Measurements from ENCODE around the gene REX1BD.

The REX1BD gene

DNA sequence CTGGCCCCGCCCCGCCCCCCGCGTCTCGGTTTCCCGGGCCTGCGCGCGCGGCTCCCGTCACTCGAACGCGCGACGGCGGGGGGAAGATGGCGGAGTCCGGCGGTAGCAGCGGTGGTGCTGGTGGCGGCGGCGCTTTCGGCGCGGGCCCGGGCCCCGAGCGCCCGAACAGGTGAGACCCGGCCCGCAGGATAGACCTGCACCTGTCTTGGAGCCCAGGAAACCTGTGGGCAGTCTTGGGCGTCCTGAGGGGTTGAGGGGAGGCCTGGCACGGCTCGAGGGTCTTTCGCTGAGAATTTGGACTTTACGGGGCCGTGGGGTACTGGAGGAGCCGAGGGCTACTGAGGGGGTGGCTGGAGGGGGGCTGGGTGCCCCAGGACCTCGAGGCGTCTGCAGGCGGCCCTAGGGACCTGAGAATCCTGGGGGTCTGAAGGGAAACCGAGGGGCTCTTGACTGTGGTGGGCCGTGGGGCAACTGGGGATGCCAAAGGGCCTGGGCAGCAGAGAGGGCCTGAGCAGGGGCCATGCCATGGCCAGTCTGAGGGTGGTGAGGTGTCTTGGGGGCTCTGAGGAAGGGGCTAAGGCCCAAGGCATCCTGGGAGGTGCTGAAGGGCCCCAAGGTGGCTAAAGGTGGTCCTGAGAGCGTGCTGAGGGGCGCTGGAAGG lies 48.5 kb downstream of the REX1BD start, which contains the start of gene KLHL26:
KLHL26 (plus strand) TSS at position 60 of the 661 bp plus-strand sequence; CDS start at position 87, 27 bp downstream.
- no peak for ATAC-seq
- TF ChIP-seq TOX (CRISPR knock-in tag; IDR thresholded peaks at IDR 0.05; ENCODE audit: borderline replicate concordance) (no peak), ZNF565 (CRISPR knock-in tag; conservative IDR thresholded peaks at IDR 0.05; ENCODE audit: low read depth) (no peak), ISL1 (CRISPR knock-in tag; IDR thresholded peaks at IDR 0.05) (no peak), GLIS3 (CRISPR knock-in tag; IDR thresholded peaks at IDR 0.05) (no peak), BACH2 (CRISPR knock-in tag; IDR thresholded peaks at IDR 0.05; ENCODE audit: borderline replicate concordance) (no peak), ZFP30 (CRISPR knock-in tag; IDR thresholded peaks at IDR 0.05) (no peak), ZNF8 (CRISPR knock-in tag; IDR thresholded peaks at IDR 0.05) (no peak), ARNTL (CRISPR knock-in tag; IDR thresholded peaks at IDR 0.05; ENCODE audit: borderline replicate concordance, low read depth) (no peak), PPARA (CRISPR knock-in tag; IDR thresholded peaks at IDR 0.05; ENCODE audit: borderline replicate concordance) (no peak), OSR1 (CRISPR knock-in tag; IDR thresholded peaks at IDR 0.05) (no peak), ZNF70 (CRISPR knock-in tag; IDR thresholded peaks at IDR 0.05) (no peak), CSDC2 (CRISPR knock-in tag; IDR thresholded peaks at IDR 0.05) (no peak), ZC3H10 (CRISPR knock-in tag; IDR thresholded peaks at IDR 0.05) (no peak), RARB (CRISPR knock-in tag; IDR thresholded peaks at IDR 0.05) (no peak)
- TF ChIP-seq, protein P1, sequence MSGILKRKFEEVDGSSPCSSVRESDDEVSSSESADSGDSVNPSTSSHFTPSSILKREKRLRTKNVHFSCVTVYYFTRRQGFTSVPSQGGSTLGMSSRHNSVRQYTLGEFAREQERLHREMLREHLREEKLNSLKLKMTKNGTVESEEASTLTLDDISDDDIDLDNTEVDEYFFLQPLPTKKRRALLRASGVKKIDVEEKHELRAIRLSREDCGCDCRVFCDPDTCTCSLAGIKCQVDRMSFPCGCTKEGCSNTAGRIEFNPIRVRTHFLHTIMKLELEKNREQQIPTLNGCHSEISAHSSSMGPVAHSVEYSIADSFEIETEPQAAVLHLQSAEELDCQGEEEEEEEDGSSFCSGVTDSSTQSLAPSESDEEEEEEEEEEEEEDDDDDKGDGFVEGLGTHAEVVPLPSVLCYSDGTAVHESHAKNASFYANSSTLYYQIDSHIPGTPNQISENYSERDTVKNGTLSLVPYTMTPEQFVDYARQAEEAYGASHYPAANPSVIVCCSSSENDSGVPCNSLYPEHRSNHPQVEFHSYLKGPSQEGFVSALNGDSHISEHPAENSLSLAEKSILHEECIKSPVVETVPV (CRISPR knock-in tag; IDR thresholded peaks at IDR 0.05) = no peak
- TF ChIP-seq, protein P2, sequence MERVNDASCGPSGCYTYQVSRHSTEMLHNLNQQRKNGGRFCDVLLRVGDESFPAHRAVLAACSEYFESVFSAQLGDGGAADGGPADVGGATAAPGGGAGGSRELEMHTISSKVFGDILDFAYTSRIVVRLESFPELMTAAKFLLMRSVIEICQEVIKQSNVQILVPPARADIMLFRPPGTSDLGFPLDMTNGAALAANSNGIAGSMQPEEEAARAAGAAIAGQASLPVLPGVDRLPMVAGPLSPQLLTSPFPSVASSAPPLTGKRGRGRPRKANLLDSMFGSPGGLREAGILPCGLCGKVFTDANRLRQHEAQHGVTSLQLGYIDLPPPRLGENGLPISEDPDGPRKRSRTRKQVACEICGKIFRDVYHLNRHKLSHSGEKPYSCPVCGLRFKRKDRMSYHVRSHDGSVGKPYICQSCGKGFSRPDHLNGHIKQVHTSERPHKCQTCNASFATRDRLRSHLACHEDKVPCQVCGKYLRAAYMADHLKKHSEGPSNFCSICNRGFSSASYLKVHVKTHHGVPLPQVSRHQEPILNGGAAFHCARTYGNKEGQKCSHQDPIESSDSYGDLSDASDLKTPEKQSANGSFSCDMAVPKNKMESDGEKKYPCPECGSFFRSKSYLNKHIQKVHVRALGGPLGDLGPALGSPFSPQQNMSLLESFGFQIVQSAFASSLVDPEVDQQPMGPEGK (CRISPR knock-in tag; IDR thresholded peaks at IDR 0.05; ENCODE audit: borderline replicate concordance) = no peak
- TF ChIP-seq, protein P3, sequence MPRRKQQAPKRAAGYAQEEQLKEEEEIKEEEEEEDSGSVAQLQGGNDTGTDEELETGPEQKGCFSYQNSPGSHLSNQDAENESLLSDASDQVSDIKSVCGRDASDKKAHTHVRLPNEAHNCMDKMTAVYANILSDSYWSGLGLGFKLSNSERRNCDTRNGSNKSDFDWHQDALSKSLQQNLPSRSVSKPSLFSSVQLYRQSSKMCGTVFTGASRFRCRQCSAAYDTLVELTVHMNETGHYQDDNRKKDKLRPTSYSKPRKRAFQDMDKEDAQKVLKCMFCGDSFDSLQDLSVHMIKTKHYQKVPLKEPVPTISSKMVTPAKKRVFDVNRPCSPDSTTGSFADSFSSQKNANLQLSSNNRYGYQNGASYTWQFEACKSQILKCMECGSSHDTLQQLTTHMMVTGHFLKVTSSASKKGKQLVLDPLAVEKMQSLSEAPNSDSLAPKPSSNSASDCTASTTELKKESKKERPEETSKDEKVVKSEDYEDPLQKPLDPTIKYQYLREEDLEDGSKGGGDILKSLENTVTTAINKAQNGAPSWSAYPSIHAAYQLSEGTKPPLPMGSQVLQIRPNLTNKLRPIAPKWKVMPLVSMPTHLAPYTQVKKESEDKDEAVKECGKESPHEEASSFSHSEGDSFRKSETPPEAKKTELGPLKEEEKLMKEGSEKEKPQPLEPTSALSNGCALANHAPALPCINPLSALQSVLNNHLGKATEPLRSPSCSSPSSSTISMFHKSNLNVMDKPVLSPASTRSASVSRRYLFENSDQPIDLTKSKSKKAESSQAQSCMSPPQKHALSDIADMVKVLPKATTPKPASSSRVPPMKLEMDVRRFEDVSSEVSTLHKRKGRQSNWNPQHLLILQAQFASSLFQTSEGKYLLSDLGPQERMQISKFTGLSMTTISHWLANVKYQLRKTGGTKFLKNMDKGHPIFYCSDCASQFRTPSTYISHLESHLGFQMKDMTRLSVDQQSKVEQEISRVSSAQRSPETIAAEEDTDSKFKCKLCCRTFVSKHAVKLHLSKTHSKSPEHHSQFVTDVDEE (CRISPR knock-in tag; IDR thresholded peaks at IDR 0.05) = no peak

DNA sequence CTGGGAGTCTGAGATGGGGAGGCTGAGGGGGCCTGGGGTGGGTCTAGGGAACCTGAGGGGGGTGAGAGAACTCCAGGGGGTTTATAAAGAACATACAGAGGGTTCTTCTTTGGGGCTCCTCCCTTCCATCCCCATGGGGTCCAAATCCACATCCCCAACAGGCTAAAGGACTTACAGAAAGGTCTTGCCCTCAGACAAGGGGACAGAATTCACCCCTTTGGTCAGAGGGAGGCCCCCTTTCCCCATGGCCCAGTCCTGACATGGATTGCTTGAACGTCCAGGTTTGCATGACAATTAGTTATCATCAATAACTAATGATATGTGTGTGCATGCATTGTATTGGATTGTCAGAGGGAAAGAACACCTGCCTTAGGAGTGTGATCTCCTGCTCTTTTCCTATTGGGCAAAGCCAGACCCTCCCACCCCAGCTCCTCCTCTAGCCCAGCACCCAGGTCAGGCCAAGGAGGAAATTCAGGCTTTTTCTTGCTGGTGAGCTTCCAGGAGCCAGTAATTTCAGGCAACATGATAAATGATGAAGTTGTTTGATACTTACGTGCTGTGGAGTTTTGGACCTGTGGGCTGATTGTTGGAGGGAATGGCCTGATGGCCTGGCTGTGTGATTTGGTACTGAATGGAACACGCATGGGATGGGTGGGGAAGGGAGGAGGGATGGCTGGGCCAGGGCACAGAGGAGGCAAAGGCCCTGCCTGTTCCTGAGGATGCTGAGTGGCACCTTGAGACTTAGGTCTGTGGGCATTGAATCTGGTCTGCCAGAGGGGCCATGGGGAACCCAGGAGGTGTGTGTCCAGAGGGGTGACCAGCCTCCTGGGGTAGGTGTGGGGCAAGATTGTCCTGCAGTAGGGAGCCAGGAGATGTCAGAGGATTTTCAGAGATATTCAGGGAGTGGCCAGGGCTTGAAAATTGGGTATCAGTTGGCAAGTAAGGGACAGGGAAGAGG lies 49.4 kb downstream of the REX1BD start:
- TF ChIP-seq TCF4 (CRISPR knock-in tag; IDR thresholded peaks at IDR 0.05; ENCODE audit: borderline replicate concordance) = no peak
- TF ChIP-seq ISL1 (CRISPR knock-in tag; IDR thresholded peaks at IDR 0.05) = no peak
- TF ChIP-seq ZFP3 (CRISPR knock-in tag; IDR thresholded peaks at IDR 0.05) = no peak
- TF ChIP-seq ZNF70 (CRISPR knock-in tag; IDR thresholded peaks at IDR 0.05) = no peak
- TF ChIP-seq, protein P3 (CRISPR knock-in tag; IDR thresholded peaks at IDR 0.05) = no peak
- TF ChIP-seq TOX (CRISPR knock-in tag; IDR thresholded peaks at IDR 0.05; ENCODE audit: borderline replicate concordance) = no peak
- TF ChIP-seq, protein P2 (CRISPR knock-in tag; IDR thresholded peaks at IDR 0.05; ENCODE audit: borderline replicate concordance) = no peak
- no peak for TF ChIP-seq ZFP30 (CRISPR knock-in tag; IDR thresholded peaks at IDR 0.05)
- no peak for TF ChIP-seq SNAI2 (CRISPR knock-in tag; IDR thresholded peaks at IDR 0.05)
- TF ChIP-seq ESRRG (CRISPR knock-in tag; IDR thresholded peaks at IDR 0.05) = no peak
- TF ChIP-seq PPARA (CRISPR knock-in tag; IDR thresholded peaks at IDR 0.05; ENCODE audit: borderline replicate concordance) = no peak
- TF ChIP-seq GLIS3 (CRISPR knock-in tag; IDR thresholded peaks at IDR 0.05) = no peak
- no peak for TF ChIP-seq ZNF8 (CRISPR knock-in tag; IDR thresholded peaks at IDR 0.05)
- TF ChIP-seq BACH2 (CRISPR knock-in tag; IDR thresholded peaks at IDR 0.05; ENCODE audit: borderline replicate concordance) = no peak
- no peak for ATAC-seq
